T-helper 2 cell treated with Interferon-gamma antibody and Interleukin-4, amounts not matched to agents 100 ng/mL and 5 ng/mL, for 36 hours (primary cell): ENCODE results near the gene CDK14. TPM values are rescaled to one million over a fixed set of nuclear protein-coding genes. Genes with fewer than 3 reads are reported as not detected.

Experiments used
- intact Hi-C: fragments of 100-400 bp; cut with micrococcal nuclease; formaldehyde crosslinking; loops from one replicate; pipeline ENCODE4 v1.15.1; 2023
- total RNA-seq: library from RNA; stranded (reverse); gene quantifications from 2 replicates; pipeline ENCODE4 v1.2.3, GENCODE V29; 2022

CDK14 gene
- total RNA-seq, 1 donor from 2014 or later = 0.09 TPM

- intact Hi-C loops = no loop called here
Measured at GRCh38 chr7:90836937-90837336, 240.8 kb downstream of the CDK14 start.

GRCh38 chr7:90838799-90839198 is 242.7 kb downstream of the CDK14 start:
- intact Hi-C loops = no loop called here

- intact Hi-C loops = no loop called here
Measured at GRCh38 chr7:90839316-90839715, 243.2 kb downstream of the CDK14 start.

- intact Hi-C loops = no loop called here
Measured at GRCh38 chr7:90839727-90840291, 243.7 kb downstream of the CDK14 start.

- intact Hi-C loops = no loop called here
Measured at GRCh38 chr7:90841759-90842429, 245.8 kb downstream of the CDK14 start.

- intact Hi-C loops = no loop called here
Measured at GRCh38 chr7:90842430-90842788, 246.3 kb downstream of the CDK14 start.

- intact Hi-C loops = no loop called here
Measured at GRCh38 chr7:90843472-90843871, 247.4 kb downstream of the CDK14 start.

- intact Hi-C loops = no loop called here
Measured at GRCh38 chr7:90844421-90844820, 248.3 kb downstream of the CDK14 start.

- intact Hi-C loops = no loop called here
Measured at GRCh38 chr7:90846192-90846591, 250.1 kb downstream of the CDK14 start.

GRCh38 chr7:90850066-90850465 is 253.9 kb downstream of the CDK14 start:
- intact Hi-C loops = no loop called here

GRCh38 chr7:90850471-90850870 is 254.3 kb downstream of the CDK14 start:
- intact Hi-C loops = no loop called here

GRCh38 chr7:90853205-90853604 is 257.1 kb downstream of the CDK14 start:
- intact Hi-C loops = no loop called here

GRCh38 chr7:90856351-90857070 is 260.4 kb downstream of the CDK14 start:
- intact Hi-C loops = no loop called here

- intact Hi-C loops = no loop called here
Measured at GRCh38 chr7:90857603-90858002, 261.5 kb downstream of the CDK14 start.

GRCh38 chr7:90858546-90858945 is 262.4 kb downstream of the CDK14 start:
- intact Hi-C loops = no loop called here

- intact Hi-C loops = no loop called here
Measured at GRCh38 chr7:90859521-90859920, 263.4 kb downstream of the CDK14 start.

- intact Hi-C loops = no loop called here
Measured at GRCh38 chr7:90864088-90864487, 268.0 kb downstream of the CDK14 start.

GRCh38 chr7:90869335-90869734 is 273.2 kb downstream of the CDK14 start:
- intact Hi-C loops = no loop called here

- intact Hi-C loops = no loop called here
Measured at GRCh38 chr7:90876701-90877100, 280.6 kb downstream of the CDK14 start.

- intact Hi-C loops = no loop called here
Measured at GRCh38 chr7:90877201-90877600, 281.1 kb downstream of the CDK14 start.

GRCh38 chr7:90879924-90880323 is 283.8 kb downstream of the CDK14 start:
- intact Hi-C loops = no loop called here

- intact Hi-C loops = no loop called here
Measured at GRCh38 chr7:90886416-90886815, 290.3 kb downstream of the CDK14 start.

GRCh38 chr7:90889210-90889609 is 293.1 kb downstream of the CDK14 start:
- intact Hi-C loops = no loop called here
